GM19238 (cell line): ENCODE results near the gene ANK2.
A peak's percentile ranks its signal among the peaks of the same experiment; 100 is the strongest.

Source experiments
- DNase-seq: peaks from one replicate; pipeline ENCODE4 v3.0.0; 2011; ENCODE audit warnings: low spot score; ENCODE audit not compliant: insufficient read length

The ANK2 gene

GRCh38 chr4:113278324-113278934 is 229.0 kb downstream of the ANK2 start:
- peak; percentile 48 for DNase-seq

GRCh38 chr4:113285501-113285900 is 236.0 kb downstream of the ANK2 start:
- DNase-seq: no peak

GRCh38 chr4:113288257-113288656 is 238.8 kb downstream of the ANK2 start:
- DNase-seq: no peak

GRCh38 chr4:113288696-113289095 is 239.2 kb downstream of the ANK2 start:
- no peak for DNase-seq

- DNase-seq: no peak
These were observed 240.3 kb downstream of the ANK2 start for GRCh38 chr4:113289766-113290165.

GRCh38 chr4:113290666-113291065 is 241.2 kb downstream of the ANK2 start:
- no peak for DNase-seq

DNA sequence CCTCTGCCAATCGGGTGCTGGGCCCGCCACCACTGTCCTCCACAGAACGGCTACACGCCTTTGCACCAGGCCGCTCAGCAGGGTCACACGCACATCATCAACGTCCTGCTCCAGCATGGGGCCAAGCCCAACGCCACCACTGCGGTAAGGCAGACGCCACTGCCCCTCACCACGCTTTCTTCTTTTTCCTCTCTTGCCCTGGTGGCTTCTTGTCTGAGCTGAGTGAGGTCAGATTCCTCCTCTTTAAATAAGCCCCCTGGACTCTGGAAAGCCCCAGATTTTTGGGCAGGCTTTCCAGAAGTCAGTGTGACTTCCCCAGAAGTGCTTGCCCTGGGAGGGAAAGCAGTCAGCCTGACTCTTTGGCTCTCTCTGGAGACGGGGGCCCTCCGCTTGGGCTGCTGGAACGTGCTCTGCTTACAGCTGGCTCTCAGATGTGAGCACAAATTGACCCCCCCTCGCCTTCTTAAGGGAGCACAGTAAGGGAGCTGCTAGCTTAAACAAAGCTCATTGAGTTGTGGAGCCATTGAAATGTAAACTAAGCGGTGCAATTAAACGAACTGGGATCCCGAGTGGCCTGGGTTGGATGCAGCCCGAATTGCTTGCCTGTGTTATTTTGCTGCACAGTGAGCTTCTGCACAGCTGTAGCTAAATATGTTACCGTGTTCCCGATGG is 243.1 kb downstream of the ANK2 start:
- no peak for DNase-seq

DNA sequence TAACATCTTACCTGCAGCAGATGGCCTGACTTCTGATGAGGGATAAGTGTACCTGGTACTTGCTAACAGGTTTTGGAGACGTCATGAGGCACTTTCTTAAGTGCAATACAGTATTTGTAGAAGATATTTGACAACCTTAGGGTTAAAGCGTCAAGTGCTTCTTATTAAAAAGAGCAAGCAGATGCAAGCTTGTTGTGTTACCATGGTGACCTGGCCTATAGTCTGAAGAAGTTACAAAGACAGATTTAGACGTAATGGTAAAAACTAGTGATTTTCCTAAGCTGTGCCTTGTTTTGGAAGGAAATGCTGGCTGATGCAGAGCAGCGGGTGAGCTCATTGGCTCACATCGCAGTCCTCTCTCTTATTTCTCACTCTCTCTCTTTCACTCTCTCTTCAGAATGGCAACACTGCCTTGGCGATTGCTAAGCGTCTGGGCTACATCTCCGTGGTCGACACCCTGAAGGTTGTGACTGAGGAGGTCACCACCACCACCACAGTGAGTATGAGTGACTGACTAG is 243.6 kb downstream of the ANK2 start:
- no peak for DNase-seq

DNA sequence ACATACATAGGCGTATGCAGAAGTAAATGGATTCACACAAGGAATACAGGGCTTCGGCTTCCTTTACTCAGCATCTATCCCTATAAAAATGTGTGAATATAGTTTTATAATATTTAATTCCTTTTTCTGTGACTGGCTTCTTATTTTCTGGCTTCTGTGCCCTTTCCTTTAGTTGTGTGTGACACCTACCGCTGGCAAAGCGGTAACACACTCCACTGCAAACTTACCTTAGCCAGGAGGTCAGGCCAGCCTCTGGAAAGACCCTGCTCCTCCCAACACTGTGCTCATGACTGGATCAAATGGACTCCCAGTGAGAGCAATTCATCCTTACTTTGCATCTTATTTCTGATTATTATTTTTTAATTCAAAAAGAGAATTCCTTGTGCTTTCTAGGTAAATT is 244.2 kb downstream of the ANK2 start:
- no peak for DNase-seq

DNA sequence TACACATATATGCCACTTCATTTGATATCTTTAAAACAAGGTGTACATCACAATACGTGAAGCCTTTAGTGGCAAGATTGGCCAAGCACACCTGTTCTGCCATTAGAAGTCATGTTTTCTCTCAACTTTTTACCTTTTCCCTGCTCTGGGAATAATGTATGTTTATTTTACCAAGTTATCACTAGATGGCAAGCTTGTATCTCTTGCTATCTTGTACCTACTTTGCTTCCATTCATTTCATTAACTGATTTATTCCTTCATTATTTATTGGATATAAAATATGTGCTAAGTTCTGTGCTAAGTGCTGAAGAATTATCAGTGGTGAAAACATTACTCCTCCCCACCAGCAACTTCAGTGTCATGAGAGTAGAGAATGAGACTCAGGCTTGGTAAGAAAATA is 245.5 kb downstream of the ANK2 start:
- no peak for DNase-seq

GRCh38 chr4:113300471-113300928 is 251.0 kb downstream of the ANK2 start:
- DNase-seq: no peak

DNA sequence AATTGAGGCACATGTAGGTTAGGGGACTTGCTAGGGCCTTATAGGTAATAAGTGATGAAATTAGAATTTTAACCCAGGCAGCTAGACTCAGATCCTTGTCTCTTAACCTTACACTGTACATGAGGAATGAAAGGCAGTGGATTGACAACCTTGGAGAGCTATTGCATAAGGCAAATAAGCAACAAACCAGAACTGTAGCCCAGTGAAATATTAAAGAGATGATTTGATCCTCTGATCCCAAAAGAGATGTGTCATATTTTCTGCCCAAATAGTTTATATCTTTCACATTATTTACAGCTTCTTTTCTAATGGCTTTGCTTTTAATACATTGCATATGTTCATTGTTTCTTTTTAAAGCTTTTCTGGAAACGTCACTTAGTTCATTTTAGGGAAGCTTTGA is 252.6 kb downstream of the ANK2 start:
- DNase-seq: no peak

GRCh38 chr4:113303315-113303714 is 253.9 kb downstream of the ANK2 start:
- DNase-seq: no peak

DNA sequence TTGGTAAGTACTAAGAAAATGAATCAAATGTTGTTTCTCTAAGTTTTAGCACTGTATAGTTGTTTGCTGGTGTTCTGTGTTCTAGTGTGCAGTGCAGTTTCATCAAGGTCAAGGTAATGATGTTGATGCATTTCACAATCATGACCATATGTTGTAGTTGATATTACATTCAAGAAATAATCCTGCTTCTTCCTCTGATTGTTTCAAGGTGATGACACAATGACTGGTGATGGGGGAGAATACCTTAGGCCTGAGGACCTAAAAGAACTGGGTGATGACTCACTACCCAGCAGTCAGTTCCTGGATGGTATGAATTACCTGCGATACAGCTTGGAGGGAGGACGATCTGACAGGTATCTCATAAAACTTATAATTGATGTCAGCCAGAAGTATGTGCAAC is 261.6 kb downstream of the ANK2 start:
- no peak for DNase-seq

GRCh38 chr4:113312529-113312928 is 263.1 kb downstream of the ANK2 start:
- no peak for DNase-seq

- no peak for DNase-seq
These were observed 265.0 kb downstream of the ANK2 start for GRCh38 chr4:113314426-113314825.

- DNase-seq: peak; percentile 36
These were observed 267.4 kb downstream of the ANK2 start for GRCh38 chr4:113316879-113317278.

DNA sequence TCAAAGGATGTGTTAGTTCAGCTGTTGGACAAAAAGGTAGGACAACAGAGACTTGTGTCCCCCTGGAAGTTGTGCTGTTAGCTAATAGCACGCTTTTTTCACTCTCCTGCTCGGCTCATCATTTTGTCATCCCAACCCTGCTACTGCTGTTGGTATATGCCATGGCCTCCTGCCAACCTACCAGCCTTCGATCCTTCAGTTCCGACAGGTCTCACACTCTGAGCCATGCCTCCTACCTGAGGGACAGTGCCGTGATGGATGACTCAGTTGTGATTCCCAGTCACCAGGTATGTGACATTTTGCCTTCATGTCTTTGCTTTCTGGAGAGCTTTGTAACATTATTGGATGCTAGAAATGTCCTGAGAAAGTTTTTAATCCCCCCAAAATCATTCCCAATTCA is 268.1 kb downstream of the ANK2 start:
- DNase-seq: no peak

DNA sequence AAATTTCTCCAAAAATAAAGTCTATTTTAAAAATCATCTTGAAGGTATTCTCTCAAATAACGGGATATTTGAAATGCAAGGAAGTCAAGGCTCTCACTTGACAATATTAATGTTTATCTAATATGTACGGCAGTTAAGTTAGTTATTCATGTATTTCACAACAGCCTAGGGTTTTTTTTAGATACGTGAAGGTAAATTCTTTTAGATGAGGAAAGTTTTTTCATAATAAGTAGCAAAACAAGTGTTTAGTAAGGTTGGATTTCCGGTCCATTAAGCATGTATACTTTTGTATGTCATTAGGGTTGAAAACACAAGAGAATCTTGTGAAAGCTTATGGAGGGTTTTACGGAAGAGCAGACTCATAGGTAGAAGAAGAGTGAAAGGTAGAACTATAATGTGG is 273.3 kb downstream of the ANK2 start:
- DNase-seq: no peak

DNA sequence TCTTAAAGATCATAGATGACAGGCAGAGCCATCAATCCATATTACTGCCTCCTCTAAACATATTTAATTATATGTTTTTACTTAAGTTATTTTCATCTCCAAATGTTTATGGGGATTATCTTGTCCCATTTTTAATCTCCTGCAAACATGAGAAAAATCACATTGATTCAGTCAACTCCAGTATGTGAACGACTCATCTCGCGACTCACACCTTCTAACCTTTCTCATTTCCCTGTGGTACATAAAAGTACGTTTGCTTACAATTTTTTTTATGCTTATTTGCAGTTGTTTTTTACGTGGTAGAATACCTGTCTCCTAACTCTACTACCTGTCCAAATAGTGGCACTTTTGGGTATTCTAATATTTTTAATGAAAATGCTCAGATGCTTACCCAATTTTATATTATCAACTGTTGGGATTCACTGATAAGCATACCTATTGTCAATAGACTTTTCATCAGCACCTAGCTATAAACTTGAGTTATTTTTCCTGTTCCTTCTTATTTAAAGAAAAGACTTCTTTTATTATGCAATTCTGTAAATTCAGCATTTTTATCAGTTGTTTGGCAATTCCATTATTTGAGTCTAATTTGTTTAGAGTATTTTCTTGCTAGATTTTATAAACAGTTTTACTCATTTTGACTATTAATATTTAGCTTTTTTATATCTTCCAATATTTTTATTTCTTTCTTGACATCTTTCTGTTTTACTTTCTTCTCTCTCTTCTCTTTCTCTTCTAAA is 276.6 kb downstream of the ANK2 start:
- DNase-seq: no peak

- DNase-seq: no peak
These were observed 278.0 kb downstream of the ANK2 start for GRCh38 chr4:113327494-113327893.

- DNase-seq: no peak
These were observed 279.1 kb downstream of the ANK2 start for GRCh38 chr4:113328514-113328913.
